ENCODE measurements around the gene CENPU. TPM values are rescaled to one million over a fixed set of nuclear protein-coding genes. Genes with fewer than 3 reads are reported as not detected.
"Not testable (repeated sequence)": the region's sequence is repeated elsewhere in the genome, so short reads cannot be mapped to it uniquely, and the experiment has no call there.

CENPU gene
- total and polyA plus RNA-seq, 3 experiments from 2014 or later = 3.5 to 56.9 (median 54.5) TPM

DNA sequence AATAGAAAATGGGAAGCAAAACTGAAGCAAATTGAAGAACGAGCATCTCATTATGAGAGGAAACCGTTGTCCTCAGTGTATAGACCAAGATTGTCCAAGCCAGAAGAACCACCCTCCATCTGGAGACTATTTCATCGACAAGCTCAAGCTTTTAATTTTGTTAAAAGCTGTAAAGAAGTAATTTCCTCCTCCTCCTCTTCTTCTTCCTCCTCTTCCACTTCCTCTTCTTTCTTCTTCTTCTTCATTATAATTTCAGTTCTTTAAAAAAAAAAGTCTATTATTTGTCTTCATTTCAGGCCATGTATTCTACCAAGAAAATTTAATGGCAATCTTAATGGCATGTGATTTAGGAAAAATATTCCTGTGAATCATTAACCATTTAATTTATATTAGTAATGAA lies 76.8 kb downstream of the CENPU start:
- Mint-ChIP-seq H3K9me3 (no peaks in the 10 kb centered on the region), H3K4me3 (no peak overlapping the region), H3K27ac (peak overlapping the region in 1 of 8 donors; percentile 15), H3K27me3 (no peaks in the 10 kb centered on the region), H3K4me1 (peaks cover 1 to 15% (median 6%) of the 10 kb centered on the region in 3 donors), H3K36me3 (peaks cover 6 to 39% (median 8%) of the 10 kb centered on the region in 3 donors)
- CTCF ChIA-PET = no interaction called here
- no peaks in the 10 kb centered on the region for H3K27me3 ChIP-seq (ENCODE audit: insufficient read depth, low read length, poor library complexity, severe bottlenecking)
- no peak overlapping the region for H3K4me3 ChIP-seq (ENCODE audit: low read length)
- no peak overlapping the region for H3K27ac ChIP-seq (ENCODE audit: low read depth, low read length)
- no peaks in the 10 kb centered on the region for H3K4me1 ChIP-seq (ENCODE audit: insufficient read depth, low read length)
- no peak for DNase-seq
- H3K9me3 ChIP-seq (ENCODE audit: low read length) = no peaks in the 10 kb centered on the region
- no peaks in the 10 kb centered on the region for H3K36me3 ChIP-seq (ENCODE audit: insufficient read depth, low read length)
- POLR2A ChIA-PET = interaction anchor here (0.7 kb wide), 1 partner anchor 9 kb away, joined by 3 read pairs; no protein-coding TSS in a partner anchor

DNA sequence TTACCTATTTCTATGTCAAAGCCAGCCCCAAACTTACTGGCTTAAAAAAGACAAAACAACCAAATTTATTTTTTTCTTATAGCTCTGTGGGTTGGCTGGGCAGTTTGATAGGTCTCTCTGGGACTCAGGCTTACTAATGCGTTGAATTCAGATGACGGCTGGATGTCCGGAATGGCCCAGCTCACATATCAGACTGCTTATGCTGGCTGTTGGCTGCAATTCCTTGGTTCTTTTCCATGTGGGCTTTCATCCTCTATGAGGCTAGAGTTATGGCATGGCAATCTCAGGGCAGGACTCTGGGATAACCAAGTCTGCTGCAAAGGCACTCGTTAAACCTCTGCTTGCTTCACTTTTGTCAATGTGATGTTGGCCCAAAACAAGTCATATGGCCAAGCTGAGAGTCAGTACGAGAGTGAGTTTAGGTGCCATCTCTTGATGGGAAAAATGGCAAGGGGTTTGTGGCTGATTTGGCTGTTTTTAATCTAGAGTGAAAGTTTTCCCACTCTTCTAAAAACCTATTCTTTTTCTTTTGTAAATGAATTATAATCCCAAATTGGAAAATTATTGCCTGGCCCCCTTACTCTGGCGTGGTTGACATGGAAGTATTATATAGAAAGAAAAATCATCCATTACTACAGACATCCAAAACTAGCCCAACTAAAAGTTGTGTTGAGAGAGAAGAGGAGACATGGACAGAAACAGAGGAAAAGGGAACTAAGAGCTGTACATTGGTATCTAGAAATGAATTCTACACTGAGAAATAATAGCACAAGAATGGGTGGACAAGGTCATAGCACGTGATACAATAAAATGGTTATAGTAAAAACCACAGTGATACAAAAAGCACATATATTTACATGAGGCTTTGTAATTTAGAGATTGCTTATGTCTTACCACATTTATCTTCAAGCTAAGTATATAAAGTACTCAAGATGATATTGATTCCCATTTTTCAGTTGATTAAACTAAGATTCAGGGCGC lies 77.7 kb downstream of the CENPU start:
- H3K36me3 ChIP-seq (ENCODE audit: insufficient read depth, low read length) = no peaks in the 10 kb centered on the region
- H3K4me3 Mint-ChIP-seq = no peak overlapping the region
- H3K27me3 ChIP-seq (ENCODE audit: insufficient read depth, low read length, poor library complexity, severe bottlenecking) = no peaks in the 10 kb centered on the region
- H3K4me1 Mint-ChIP-seq = peaks cover 6 to 21% (median 10%) of the 10 kb centered on the region in 3 donors
- no peak for DNase-seq
- H3K27ac Mint-ChIP-seq = no peak overlapping the region
- H3K36me3 Mint-ChIP-seq = peaks cover 6 to 35% (median 8%) of the 10 kb centered on the region in 3 donors
- H3K4me3 ChIP-seq (ENCODE audit: low read length) = no peak overlapping the region
- CTCF ChIA-PET = interaction anchor here (1.3 kb wide), 1 partner anchor 12 kb away, joined by 5 read pairs; no protein-coding TSS in a partner anchor
- H3K4me1 ChIP-seq (ENCODE audit: insufficient read depth, low read length) = peaks cover 3% of the 10 kb centered on the region
- no peaks in the 10 kb centered on the region for H3K27me3 Mint-ChIP-seq
- H3K9me3 Mint-ChIP-seq = no peaks in the 10 kb centered on the region
- POLR2A ChIA-PET = no interaction called here
- H3K9me3 ChIP-seq (ENCODE audit: low read length) = no peaks in the 10 kb centered on the region
- H3K27ac ChIP-seq (ENCODE audit: low read depth, low read length) = no peak overlapping the region

DNA sequence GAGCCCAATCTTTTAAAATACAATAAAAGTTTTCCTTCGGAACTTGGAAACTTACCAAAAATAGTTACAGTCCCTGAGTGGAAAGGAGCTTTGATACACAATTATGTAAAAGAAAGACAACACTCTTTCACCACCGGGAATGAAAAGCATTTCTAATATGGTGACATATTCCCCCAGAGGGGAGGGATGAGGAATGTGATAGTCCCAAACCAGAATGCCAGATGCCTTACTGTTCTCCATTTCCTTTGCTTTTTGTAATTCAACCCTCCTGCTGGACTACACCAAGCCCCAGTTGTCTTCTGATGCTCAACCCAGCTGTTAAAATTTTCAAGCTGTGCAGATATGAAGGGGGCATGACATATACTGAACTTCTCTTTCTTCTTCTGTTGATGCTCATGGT lies 80.2 kb downstream of the CENPU start:
- ChIA-PET CTCF (interaction anchor here (1.0 kb wide), 1 partner anchor 81 kb away, joined by 3 read pairs; no protein-coding TSS in a partner anchor), POLR2A (interaction anchor here (0.6 kb wide), 2 partner anchors 10 to 13 kb away, joined by 3 to 5 read pairs; no protein-coding TSS in a partner anchor)
- H3K27ac ChIP-seq (ENCODE audit: low read depth, low read length) = no peak overlapping the region
- H3K9me3 Mint-ChIP-seq = no peaks in the 10 kb centered on the region
- peaks cover 4 to 26% (median 6%) of the 10 kb centered on the region in 3 donors for H3K36me3 Mint-ChIP-seq
- H3K4me3 Mint-ChIP-seq = peak overlapping the region in 1 of 7 donors; percentile 22
- H3K9me3 ChIP-seq (ENCODE audit: low read length) = no peaks in the 10 kb centered on the region
- no peak overlapping the region for H3K4me3 ChIP-seq (ENCODE audit: low read length)
- peak overlapping the region in 1 of 8 donors; percentile 59 for H3K27ac Mint-ChIP-seq
- H3K4me1 ChIP-seq (ENCODE audit: insufficient read depth, low read length) = peaks cover 13% of the 10 kb centered on the region
- DNase-seq = no peak
- H3K36me3 ChIP-seq (ENCODE audit: insufficient read depth, low read length) = no peaks in the 10 kb centered on the region
- H3K4me1 Mint-ChIP-seq = peaks cover 17 to 33% (median 20%) of the 10 kb centered on the region in 3 donors
- H3K27me3 Mint-ChIP-seq = no peaks in the 10 kb centered on the region
- no peaks in the 10 kb centered on the region for H3K27me3 ChIP-seq (ENCODE audit: insufficient read depth, low read length, poor library complexity, severe bottlenecking)

DNA sequence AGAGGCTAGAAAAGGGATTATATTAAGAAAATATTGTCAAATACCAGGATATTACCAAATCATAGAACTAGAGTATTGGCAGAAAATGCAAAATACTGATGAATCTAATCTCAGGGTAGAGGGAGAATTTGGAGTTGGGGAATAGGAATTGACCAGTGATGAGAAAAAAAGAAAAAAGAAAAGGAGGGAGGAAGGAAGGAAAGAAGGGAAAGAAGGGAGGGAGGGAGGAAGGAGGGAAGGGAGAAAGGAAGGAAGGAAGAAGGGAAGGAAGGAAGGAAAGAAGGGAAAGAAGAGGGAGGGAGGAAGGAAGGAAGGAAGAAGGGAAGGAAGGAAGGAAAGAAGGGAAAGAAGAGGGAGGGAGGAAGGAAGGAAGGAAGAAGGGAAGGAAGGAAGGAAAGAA lies 81.2 kb downstream of the CENPU start:
- CTCF ChIA-PET; H3K9me3 ChIP-seq (ENCODE audit: low read length); H3K4me3 ChIP-seq (ENCODE audit: low read length); H3K36me3 ChIP-seq (ENCODE audit: insufficient read depth, low read length); H3K27me3 ChIP-seq (ENCODE audit: insufficient read depth, low read length, poor library complexity, severe bottlenecking); DNase-seq; H3K27ac ChIP-seq (ENCODE audit: low read depth, low read length); H3K9me3 Mint-ChIP-seq; H3K27me3 Mint-ChIP-seq; POLR2A ChIA-PET: not testable (repeated sequence)
- Mint-ChIP-seq H3K4me1 (peaks cover 25 to 42% (median 27%) of the 10 kb centered on the region in 3 donors), H3K27ac (peak overlapping the region in 1 of 8 donors; percentile 36), H3K4me3 (peak overlapping the region in 1 of 7 donors; percentile 57), H3K36me3 (peaks cover 4 to 33% (median 6%) of the 10 kb centered on the region in 3 donors)
- H3K4me1 ChIP-seq (ENCODE audit: insufficient read depth, low read length) = peaks cover 17% of the 10 kb centered on the region

DNA sequence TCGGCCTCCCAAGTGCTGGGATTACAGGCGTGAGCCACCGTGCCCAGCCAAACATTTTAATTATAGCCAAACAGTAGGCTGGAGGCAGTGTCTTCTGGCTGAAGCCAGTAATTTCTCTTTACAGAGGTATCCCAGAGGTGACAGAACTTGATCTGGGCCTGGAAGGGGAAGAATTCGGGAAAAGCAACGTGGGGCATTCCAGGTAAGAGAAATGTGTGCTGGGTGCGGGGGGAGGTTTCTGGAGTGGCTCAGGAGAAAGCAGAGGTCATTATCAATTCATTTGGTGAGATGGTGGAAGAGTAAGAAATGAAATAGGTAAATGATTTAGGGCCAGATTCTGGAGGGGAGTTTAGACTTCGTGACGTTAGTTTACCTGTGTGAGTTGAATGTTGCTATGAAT lies 82.0 kb downstream of the CENPU start:
- Mint-ChIP-seq H3K27ac (peak overlapping the region in 4 of 8 donors; percentile 3 to 68 (median 20)), H3K27me3 (no peaks in the 10 kb centered on the region), H3K4me3 (peak overlapping the region in 1 of 7 donors; percentile 25), H3K4me1 (peaks cover 33 to 49% (median 35%) of the 10 kb centered on the region in 3 donors), H3K9me3 (no peaks in the 10 kb centered on the region), H3K36me3 (peaks cover under 1 to 30% (median 1%) of the 10 kb centered on the region in 3 donors)
- ChIA-PET CTCF (no interaction called here), POLR2A (no interaction called here)
- H3K27ac ChIP-seq (ENCODE audit: low read depth, low read length) = no peak overlapping the region
- H3K4me1 ChIP-seq (ENCODE audit: insufficient read depth, low read length) = peaks cover 25% of the 10 kb centered on the region
- H3K36me3 ChIP-seq (ENCODE audit: insufficient read depth, low read length) = no peaks in the 10 kb centered on the region
- H3K4me3 ChIP-seq (ENCODE audit: low read length) = no peak overlapping the region
- H3K27me3 ChIP-seq (ENCODE audit: insufficient read depth, low read length, poor library complexity, severe bottlenecking) = no peaks in the 10 kb centered on the region
- no peak for DNase-seq
- no peaks in the 10 kb centered on the region for H3K9me3 ChIP-seq (ENCODE audit: low read length)

DNA sequence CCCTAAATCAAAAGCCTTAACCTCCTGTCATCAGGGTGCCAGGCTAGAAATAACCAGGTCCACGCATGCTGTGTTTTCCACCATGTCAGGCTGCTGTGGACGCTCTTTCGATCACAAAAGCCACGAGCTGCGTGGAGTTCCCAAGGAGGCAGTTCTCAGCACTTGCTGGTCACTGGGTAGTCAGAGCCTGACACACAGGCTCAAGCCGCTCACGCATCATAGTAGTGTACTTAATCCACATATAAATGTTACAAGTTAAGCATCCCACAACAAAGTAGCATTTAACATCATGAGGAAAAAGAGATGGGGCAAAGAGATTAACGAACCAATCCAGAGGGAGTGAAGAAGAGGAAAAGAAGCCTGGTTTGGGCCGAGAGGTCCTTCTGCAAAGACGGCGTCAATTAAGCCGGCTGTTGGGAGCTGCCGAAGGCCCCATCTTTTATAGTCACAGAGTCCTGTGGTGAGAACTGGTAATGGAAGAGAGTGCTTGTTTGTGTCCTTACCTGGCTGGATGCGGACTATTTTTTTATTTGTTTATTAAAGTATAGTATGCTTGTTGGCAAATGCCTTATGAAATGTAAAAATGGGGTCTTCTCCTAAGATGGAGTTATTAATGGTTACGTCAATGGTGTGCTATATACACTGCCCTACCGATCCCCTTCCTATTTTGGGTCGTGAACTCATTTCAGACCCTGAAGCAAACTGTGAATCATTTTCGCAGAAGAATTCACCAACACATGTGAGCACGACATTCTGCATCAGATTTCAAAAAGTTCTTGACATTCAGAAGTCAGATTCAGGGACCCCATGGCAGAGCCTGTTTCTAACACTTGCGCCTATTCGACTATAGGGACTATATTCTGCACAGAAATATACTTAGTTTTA lies 83.7 kb downstream of the CENPU start:
- no peaks in the 10 kb centered on the region for H3K27me3 Mint-ChIP-seq
- H3K4me3 Mint-ChIP-seq = peak overlapping the region; percentile 88 to 97 (median 92)
- peak in 1 of 5 donors; percentile 49 for DNase-seq
- peaks cover 0 to 38% (median 6%) of the 10 kb centered on the region in 3 donors for H3K36me3 Mint-ChIP-seq
- ChIA-PET POLR2A (interaction anchor here (1.0 to 2.4 kb wide), 6 partner anchors 84 to 386 kb away, joined by 3 to 17 read pairs (median 10); partner anchors contain the start of genes ACSL1, CENPU and IRF2), CTCF (interaction anchor here (0.9 to 3.1 kb wide), 8 partner anchors 13 to 390 kb away, joined by 3 to 18 read pairs (median 6); partner anchors contain the start of gene CENPU)
- H3K9me3 Mint-ChIP-seq = no peaks in the 10 kb centered on the region
- Histone ChIP-seq H3K9me3 (ENCODE audit: low read length) (no peaks in the 10 kb centered on the region), H3K36me3 (ENCODE audit: insufficient read depth, low read length) (no peaks in the 10 kb centered on the region), H3K4me3 (ENCODE audit: low read length) (peak overlapping the region; percentile 69), H3K27ac (ENCODE audit: low read depth, low read length) (peak overlapping the region; percentile 69), H3K4me1 (ENCODE audit: insufficient read depth, low read length) (peaks cover 41% of the 10 kb centered on the region), H3K27me3 (ENCODE audit: insufficient read depth, low read length, poor library complexity, severe bottlenecking) (no peaks in the 10 kb centered on the region)
- H3K4me1 Mint-ChIP-seq = peaks cover 45 to 58% (median 51%) of the 10 kb centered on the region in 3 donors
- peak overlapping the region; percentile 75 to 98 (median 94) for H3K27ac Mint-ChIP-seq

All from CD8-positive, alpha-beta memory T cell (primary cell).